ENCODE measurements around the gene FMN1.

DNA sequence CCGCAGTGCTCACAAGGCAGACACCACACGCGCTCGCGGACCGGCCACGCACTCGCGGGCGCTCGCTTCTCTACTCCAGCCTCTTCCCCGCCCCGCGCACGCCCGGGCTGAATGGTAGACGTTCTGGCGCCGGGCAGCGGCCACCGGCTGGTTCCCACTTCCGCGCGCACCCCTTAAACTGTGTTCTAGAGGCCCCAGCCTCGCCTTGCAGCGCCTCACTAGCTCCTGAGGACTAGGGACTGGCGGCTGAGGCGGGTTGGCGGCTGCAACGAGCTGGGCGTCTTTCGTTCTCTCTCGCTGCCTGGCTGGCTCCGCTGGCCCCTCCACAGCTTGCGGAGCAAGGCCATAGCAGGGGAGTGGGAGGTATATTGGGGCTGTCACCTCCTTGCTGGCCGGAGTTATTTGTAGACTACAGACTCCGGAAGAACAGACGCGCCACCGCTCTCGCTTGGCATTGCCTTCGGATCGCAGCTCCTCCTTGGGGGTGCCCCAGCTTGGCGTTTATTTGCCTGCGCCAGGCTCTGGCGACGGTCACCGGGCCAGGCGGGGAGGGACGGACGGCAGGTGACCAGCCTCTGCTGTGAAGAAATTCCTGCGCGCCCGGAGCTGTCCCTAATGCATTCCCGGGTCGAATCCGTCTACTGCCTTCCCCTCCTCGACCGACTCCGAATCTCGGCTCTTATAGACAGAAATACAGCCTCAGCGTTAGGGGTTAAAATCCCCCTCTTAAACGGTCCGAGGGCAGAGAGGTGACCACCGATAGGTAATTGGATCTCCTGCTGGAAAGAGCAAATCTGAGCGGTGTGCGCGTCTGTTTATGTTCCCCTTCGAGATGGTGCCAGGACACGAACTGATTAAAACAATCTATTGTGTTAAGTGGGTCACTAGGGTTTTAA is 475.4 kb downstream of the FMN1 start:
- TF ChIP-seq EZH2 (IDR thresholded peaks at IDR 0.05; ENCODE audit: insufficient read depth, poor library complexity, severe bottlenecking) (no peak), EZH2phosphoT487 (IDR thresholded peaks at IDR 0.05; ENCODE audit: insufficient read depth, low read depth) (no peak)
